HCT116 (cell line): ENCODE measurements around the gene CIDEC.

Experiments used
- CBX3 ChIP-seq: IDR thresholded peaks from 2 replicates; pipeline ENCODE4 v1.6.1; 2012; ENCODE audit warnings: low read depth
- CEBPB ChIP-seq: IDR thresholded peaks from 2 replicates; pipeline ENCODE4 v1.6.1; 2012; ENCODE audit warnings: low read depth
- CTCF ChIP-seq, 3 experiments: fragments of 200-600 bp in 1 of 3; sonication (generic) in 1 of 3; IDR thresholded peaks in 2 of 3; conservative IDR thresholded peaks in 1 of 3; 2 replicates each; pipeline ENCODE4 v1.5.1; 2012 to 2017; ENCODE audit warnings: low read depth in 2 of 3, low read length in 2 of 3, antibody characterized with exemption in 1 of 3, borderline replicate concordance in 1 of 3, control low read depth in 1 of 3, mild to moderate bottlenecking in 1 of 3, mixed read lengths in 1 of 3, mixed run types in 1 of 3, moderate library complexity in 1 of 3; ENCODE audit not compliant: insufficient read depth in 1 of 3
- EZH2 ChIP-seq: fragments of 200-600 bp; sonication (generic); IDR thresholded peaks from 2 replicates; pipeline ENCODE4 v1.6.1; 2017; ENCODE audit warnings: antibody characterized with exemption, mixed run types
- EZH2phosphoT487 ChIP-seq: fragments of 200-600 bp; IDR thresholded peaks from 2 replicates; pipeline ENCODE4 v1.6.1; 2018; ENCODE audit warnings: antibody characterized with exemption, borderline replicate concordance
- JUND ChIP-seq: IDR thresholded peaks from 2 replicates; pipeline ENCODE4 v1.6.1; 2012
- POLR2A ChIP-seq: IDR thresholded peaks from 2 replicates; pipeline ENCODE4 v1.7.0; 2011; ENCODE audit warnings: borderline replicate concordance; ENCODE audit not compliant: insufficient read depth, insufficient read length; ENCODE audit errors: extremely low read depth
- REST ChIP-seq: IDR thresholded peaks from 2 replicates; pipeline ENCODE4 v1.6.1; 2012; ENCODE audit warnings: low read depth
- SP1 ChIP-seq: IDR thresholded peaks from 2 replicates; pipeline ENCODE4 v1.6.1; 2012; ENCODE audit warnings: low read depth
- SRF ChIP-seq: IDR thresholded peaks from 2 replicates; pipeline ENCODE4 v1.6.1; 2012; ENCODE audit warnings: low read depth
- YY1 ChIP-seq: IDR thresholded peaks from 2 replicates; pipeline ENCODE4 v1.6.1; 2011; ENCODE audit warnings: low read length, low read depth, moderate library complexity, mild to moderate bottlenecking; ENCODE audit not compliant: insufficient replicate concordance; ENCODE audit errors: extremely low read depth
- ZNF274 ChIP-seq: fragments of 200-500 bp; sonication (Bioruptor generic); IDR thresholded peaks from 2 replicates; pipeline ENCODE4 v1.6.1; 2014; ENCODE audit warnings: mild to moderate bottlenecking, low read depth, low read length, inconsistent platforms

- no peak for TF ChIP-seq ZNF274
- TF ChIP-seq CTCF (IDR thresholded peaks at IDR 0.05 in 2 of 3, conservative IDR thresholded peaks at IDR 0.05 in 1 of 3; ENCODE audit: borderline replicate concordance in 1 of 3, insufficient read depth in 1 of 3, low read depth in 2 of 3, low read length in 2 of 3), result no peak
- TF ChIP-seq SRF, result no peak
- TF ChIP-seq CBX3, result no peak
- TF ChIP-seq CEBPB, result no peak
- no peak for TF ChIP-seq JUND
- no peak for TF ChIP-seq EZH2
- TF ChIP-seq YY1, result no peak
- no peak for TF ChIP-seq SP1
- TF ChIP-seq EZH2phosphoT487, result no peak
- no peak for TF ChIP-seq POLR2A
- TF ChIP-seq REST, result no peak
Observed at GRCh38 chr3:9912294-9912935, 32.4 kb upstream of the CIDEC start.
